ENCODE measurements around the gene SLC35F1.

DNA sequence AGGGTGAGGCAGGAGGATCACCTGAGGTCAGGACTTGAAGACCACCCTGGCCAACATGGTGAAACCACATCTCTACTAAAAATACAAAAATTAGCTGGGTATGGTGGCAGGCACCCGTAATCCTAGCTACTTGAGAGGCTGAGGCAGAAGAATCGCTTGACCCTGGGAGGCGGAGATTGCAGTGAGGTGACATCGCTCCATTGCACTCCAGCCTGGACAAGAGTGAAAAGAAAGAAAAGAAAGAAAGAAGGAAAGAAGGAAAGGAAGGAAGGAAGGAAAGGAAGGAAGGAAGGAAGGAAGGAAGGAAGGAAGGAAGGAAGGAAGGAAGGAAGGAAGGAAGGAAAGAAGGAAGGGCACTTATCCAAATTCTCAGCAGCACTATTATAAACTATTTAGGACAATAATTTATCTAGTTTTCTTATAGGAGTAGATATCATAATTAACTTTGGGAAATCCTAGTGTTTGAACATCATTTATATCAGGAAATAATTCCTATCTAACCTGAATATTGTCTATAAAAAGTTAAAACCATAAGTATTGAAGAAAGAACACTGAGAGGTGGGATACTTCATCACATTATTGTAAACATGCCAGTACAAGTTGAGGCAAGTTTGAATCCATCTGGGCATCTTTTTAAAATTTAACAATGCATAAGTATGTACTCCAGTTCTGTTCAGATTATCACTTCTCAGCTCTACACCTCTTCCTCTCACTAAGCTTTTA is 305.5 kb downstream of the SLC35F1 start:
- TF ChIP-seq, protein P1, sequence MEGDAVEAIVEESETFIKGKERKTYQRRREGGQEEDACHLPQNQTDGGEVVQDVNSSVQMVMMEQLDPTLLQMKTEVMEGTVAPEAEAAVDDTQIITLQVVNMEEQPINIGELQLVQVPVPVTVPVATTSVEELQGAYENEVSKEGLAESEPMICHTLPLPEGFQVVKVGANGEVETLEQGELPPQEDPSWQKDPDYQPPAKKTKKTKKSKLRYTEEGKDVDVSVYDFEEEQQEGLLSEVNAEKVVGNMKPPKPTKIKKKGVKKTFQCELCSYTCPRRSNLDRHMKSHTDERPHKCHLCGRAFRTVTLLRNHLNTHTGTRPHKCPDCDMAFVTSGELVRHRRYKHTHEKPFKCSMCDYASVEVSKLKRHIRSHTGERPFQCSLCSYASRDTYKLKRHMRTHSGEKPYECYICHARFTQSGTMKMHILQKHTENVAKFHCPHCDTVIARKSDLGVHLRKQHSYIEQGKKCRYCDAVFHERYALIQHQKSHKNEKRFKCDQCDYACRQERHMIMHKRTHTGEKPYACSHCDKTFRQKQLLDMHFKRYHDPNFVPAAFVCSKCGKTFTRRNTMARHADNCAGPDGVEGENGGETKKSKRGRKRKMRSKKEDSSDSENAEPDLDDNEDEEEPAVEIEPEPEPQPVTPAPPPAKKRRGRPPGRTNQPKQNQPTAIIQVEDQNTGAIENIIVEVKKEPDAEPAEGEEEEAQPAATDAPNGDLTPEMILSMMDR (IDR thresholded peaks at IDR 0.05): no peak
- TF ChIP-seq EZH2 (IDR thresholded peaks at IDR 0.05; ENCODE audit: borderline replicate concordance, insufficient read depth, low read depth, low read length, poor library complexity, severe bottlenecking): no peak
